NCI-H2081 treated with DMSO at 0.1 percent for 48 hours (cell line): Measurements from ENCODE around the gene RNF167.

Source experiments
- DNase-seq: peaks from one replicate; lab custom pipeline; 2025; lab: John Stamatoyannopoulos, UW

Gene RNF167

GRCh38 chr17:4980644-4981216, 40.7 kb downstream of the RNF167 start:
- peak; percentile 2 for DNase-seq

- DNase-seq = no peak
Measured at GRCh38 chr17:4982305-4982704, 42.2 kb downstream of the RNF167 start.

GRCh38 chr17:4986403-4986802, 46.3 kb downstream of the RNF167 start:
- DNase-seq = no peak

- peak; percentile 7 for DNase-seq
Measured at GRCh38 chr17:4986951-4987766, 47.1 kb downstream of the RNF167 start, which contains the start of gene CAMTA2. Gene CAMTA2, minus strand, starts transcription at chr17:4987675. Its CDS starts 1,453 bp downstream, at chr17:4986222.

GRCh38 chr17:4987767-4988567, 47.9 kb downstream of the RNF167 start:
- no peak for DNase-seq

GRCh38 chr17:4994081-4994595, 54.1 kb downstream of the RNF167 start:
- no peak for DNase-seq
